Mesothelial cell of epicardium (in vitro differentiated cells): ENCODE results near the gene HSPB9. TPM values are rescaled to one million over a fixed set of nuclear protein-coding genes. Genes with fewer than 3 reads are reported as not detected.

Source experiments
- DNase-seq, 2 experiments: peaks; one replicate each; pipeline ENCODE4 v3.0.0; 2021; ENCODE audit warnings: low spot score in 2 of 2; ENCODE audit not compliant: unreplicated experiment in 2 of 2
- H3K27ac Mint-ChIP-seq: 2 replicates; pipeline ENCODE4 v1.8.0; 2021; ENCODE audit warnings: mixed read lengths
- H3K27me3 Mint-ChIP-seq: 2 replicates; pipeline ENCODE4 v1.8.0; 2021; ENCODE audit warnings: low read depth, mixed read lengths
- H3K36me3 Mint-ChIP-seq: 2 replicates; pipeline ENCODE4 v1.8.0; 2021; ENCODE audit warnings: mixed read lengths
- H3K4me1 Mint-ChIP-seq: 2 replicates; pipeline ENCODE4 v1.8.0; 2021; ENCODE audit warnings: mixed read lengths
- H3K4me3 Mint-ChIP-seq: 2 replicates; pipeline ENCODE4 v1.8.0; 2021; ENCODE audit warnings: mild to moderate bottlenecking, moderate library complexity, mixed read lengths
- H3K9me3 Mint-ChIP-seq: 2 replicates; pipeline ENCODE4 v1.8.0; 2021; ENCODE audit warnings: mixed read lengths
- CTCF ChIP-seq: fragments of 200-600 bp; sonication (generic); IDR thresholded peaks from one replicate; pipeline ENCODE4 v1.5.0; 2021; ENCODE audit warnings: antibody characterized with exemption; ENCODE audit not compliant: unreplicated experiment
- total RNA-seq: library from RNA; stranded (reverse); gene quantifications from 3 replicates; pipeline ENCODE4 v1.2.1, GENCODE V29; 2021

The HSPB9 gene
- total RNA-seq, 1 donor from 2014 or later: not detected

DNA sequence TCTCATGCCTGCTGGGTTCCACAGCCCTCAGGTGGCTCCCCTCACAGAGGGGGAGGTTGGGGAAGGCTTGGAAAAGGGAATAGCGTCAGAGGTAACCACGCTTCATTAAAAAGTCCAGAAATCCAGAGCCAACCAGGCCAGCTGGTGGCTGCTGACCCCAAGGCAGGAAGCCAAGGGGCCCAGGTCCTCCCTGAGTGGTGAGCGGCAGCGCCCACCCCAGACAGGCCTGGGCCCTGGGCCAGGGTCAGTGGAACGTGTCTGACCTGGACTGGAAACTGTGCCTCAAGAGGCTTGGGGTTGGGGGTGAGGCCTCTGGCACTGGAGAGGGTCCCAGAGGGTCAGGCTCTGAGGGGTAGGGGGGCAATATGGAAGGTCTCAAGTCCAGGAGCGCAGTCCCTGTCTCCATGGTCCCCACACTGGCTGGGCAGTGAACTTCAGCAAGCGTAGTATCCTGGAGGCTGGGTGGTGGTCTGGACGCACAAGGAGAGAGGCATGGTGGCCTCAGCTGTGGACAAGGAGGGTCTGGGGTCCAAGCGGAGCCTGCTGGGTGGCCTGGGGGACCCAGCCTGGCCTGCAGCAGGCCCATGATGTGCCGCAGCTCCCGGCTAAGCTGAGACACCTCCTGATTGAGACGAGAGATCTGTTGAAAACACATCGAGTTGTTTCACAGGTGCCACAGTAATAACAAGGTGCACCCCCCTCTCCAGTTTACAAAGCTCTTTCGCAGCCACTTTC lies 37.4 kb downstream of the HSPB9 start:
- H3K4me3 Mint-ChIP-seq: no peak overlapping the region

DNA sequence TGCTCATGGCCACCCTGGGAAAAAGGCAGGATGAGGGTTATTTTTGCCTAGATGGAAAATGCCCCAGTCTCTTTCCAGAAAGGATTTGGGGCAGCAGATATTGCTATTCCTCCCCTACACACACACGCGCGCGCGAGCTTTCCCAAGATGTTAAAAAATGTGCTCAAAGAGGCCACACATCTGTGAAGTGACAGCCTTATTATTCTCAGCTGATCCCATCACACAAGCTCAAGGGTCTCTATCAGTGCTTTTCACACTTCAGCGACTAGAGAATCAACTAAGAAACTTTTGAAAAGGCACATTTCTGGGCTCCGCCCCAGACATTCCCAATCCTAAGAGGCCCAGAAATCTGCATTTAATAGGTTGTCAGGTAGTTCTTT lies 37.9 kb downstream of the HSPB9 start:
- no peaks in the 10 kb centered on the region for H3K36me3 Mint-ChIP-seq
- H3K9me3 Mint-ChIP-seq: no peaks in the 10 kb centered on the region
- H3K4me1 Mint-ChIP-seq: peaks cover 10% of the 10 kb centered on the region
- no peak overlapping the region for H3K27ac Mint-ChIP-seq
- no peak for TF ChIP-seq CTCF
- no peak overlapping the region for H3K4me3 Mint-ChIP-seq
- no peaks in the 10 kb centered on the region for H3K27me3 Mint-ChIP-seq
- DNase-seq: no peak

More for the DNA sequence above, 37.4 kb downstream of the HSPB9 start:
- Mint-ChIP-seq H3K4me1 (peaks cover 12% of the 10 kb centered on the region), H3K27me3 (no peaks in the 10 kb centered on the region), H3K27ac (no peak overlapping the region), H3K9me3 (no peaks in the 10 kb centered on the region), H3K36me3 (no peaks in the 10 kb centered on the region)
- TF ChIP-seq CTCF: no peak
- no peak for DNase-seq

- DNase-seq: no peak
- Mint-ChIP-seq H3K36me3 (no peaks in the 10 kb centered on the region), H3K27ac (no peak overlapping the region), H3K4me1 (peaks cover 2% of the 10 kb centered on the region), H3K9me3 (no peaks in the 10 kb centered on the region), H3K4me3 (no peak overlapping the region), H3K27me3 (no peaks in the 10 kb centered on the region)
- peak; percentile 35 for TF ChIP-seq CTCF
These were observed 40.5 kb downstream of the HSPB9 start for GRCh38 chr17:42163113-42163512.

DNA sequence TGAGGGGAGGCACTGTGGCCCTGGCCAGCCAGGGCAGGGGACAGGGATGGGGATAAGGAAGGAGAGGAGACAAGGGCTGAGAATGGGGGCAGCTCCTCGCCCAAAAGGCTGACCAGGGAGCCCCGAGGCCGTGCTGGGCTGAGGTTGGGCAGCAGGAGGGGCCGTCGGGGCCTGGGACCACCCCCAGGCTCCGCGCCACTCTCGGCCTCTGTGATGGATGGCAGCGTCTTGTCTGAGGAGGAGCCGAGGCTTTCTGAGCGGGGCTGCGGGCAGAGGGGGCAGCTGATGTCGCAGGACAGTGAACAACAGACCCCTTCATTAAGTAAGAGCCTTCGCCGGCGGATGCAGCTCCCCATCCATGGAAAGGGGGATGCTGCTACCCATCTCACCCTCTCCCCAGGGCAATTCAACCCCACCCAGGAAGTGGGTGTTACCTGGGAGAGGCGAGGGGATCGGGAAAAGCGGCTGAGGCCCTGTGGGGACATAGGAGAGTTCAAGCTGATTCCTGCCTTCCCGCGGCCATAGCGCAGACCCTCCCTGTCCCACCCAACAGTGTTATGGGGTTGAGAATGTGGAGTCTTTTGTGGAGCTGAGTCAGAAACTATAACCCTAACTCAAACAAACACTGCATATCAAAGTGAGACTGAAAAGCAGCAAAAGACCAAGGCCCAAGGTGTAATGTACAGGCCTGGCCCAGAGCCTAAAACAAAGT lies 41.2 kb downstream of the HSPB9 start:
- no peaks in the 10 kb centered on the region for H3K27me3 Mint-ChIP-seq
- H3K9me3 Mint-ChIP-seq: no peaks in the 10 kb centered on the region
- H3K4me1 Mint-ChIP-seq: peaks cover 2% of the 10 kb centered on the region
- no peak for DNase-seq
- H3K27ac Mint-ChIP-seq: no peak overlapping the region
- H3K4me3 Mint-ChIP-seq: no peak overlapping the region
- TF ChIP-seq CTCF: no peak
- no peaks in the 10 kb centered on the region for H3K36me3 Mint-ChIP-seq

DNA sequence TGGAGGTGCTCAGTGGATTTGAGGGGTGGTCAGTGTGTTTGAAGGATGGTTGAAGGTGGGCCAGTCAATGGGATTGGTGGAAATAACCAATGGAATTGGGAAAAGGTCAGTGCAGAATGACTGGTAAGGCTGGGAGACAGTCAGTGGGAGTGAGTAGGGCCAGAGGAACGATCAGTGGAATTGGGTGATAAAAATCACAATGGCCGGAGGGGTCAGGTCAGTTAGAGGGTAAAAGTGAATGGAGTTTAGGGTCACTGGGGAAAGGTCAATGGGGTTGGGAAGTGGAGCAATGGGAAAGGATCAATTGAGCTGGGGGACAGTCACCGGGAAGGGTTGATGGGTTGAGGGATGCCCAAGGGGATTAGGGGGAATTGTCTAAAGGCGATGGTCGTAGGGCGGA lies 43.1 kb downstream of the HSPB9 start:
- H3K4me3 Mint-ChIP-seq: no peak overlapping the region
- H3K27me3 Mint-ChIP-seq: no peaks in the 10 kb centered on the region
- DNase-seq: no peak
- no peak for TF ChIP-seq CTCF
- H3K4me1 Mint-ChIP-seq: peaks cover 4% of the 10 kb centered on the region
- no peak overlapping the region for H3K27ac Mint-ChIP-seq
- H3K36me3 Mint-ChIP-seq: no peaks in the 10 kb centered on the region
- H3K9me3 Mint-ChIP-seq: no peaks in the 10 kb centered on the region
